TTC549 (cell line): ENCODE measurements around the gene ZNF384.

Experiments used
- FAIRE-seq: peaks from 2 replicates; lab custom pipeline; 2012; peaks lifted over from hg19 to GRCh38; lab: Jason Lieb, UNC

The ZNF384 gene

DNA sequence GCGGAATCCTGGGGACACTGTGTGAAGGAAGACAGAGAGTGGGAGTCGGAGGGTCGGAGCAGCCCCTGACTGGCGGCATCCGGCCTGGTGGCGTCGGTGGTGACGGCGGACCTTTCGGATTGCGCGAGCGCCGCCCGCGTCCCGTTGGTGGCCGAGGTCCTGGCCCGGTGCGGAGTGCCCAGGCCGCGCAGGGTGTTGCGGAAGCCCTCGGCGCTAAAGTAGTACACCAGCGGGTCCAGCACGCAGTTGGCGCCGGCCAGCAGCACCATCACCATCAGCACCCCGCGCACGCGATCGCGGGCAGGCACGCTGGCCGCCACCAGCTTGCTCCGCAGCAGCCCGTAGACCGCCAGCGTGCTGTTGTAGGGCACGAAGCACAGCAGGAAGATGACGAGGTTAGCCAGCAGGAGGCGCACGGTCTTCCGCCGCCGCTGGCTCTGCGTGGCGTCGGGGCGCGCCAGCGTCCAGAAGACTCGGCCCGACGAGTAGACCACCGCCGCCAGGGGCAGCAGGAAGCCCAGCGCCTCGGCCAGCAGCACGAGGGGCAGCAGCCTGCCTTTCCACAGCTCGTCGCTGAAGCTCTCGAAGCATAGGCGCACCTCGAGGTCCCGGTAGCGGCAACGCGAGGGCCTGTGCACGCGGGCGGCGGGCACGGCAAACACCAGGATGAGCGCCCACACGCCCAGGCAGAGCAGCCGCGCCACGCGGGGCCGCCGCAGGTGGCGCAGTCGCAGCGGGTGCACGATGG is 68.9 kb downstream of the ZNF384 start:
- no peak for FAIRE-seq

DNA sequence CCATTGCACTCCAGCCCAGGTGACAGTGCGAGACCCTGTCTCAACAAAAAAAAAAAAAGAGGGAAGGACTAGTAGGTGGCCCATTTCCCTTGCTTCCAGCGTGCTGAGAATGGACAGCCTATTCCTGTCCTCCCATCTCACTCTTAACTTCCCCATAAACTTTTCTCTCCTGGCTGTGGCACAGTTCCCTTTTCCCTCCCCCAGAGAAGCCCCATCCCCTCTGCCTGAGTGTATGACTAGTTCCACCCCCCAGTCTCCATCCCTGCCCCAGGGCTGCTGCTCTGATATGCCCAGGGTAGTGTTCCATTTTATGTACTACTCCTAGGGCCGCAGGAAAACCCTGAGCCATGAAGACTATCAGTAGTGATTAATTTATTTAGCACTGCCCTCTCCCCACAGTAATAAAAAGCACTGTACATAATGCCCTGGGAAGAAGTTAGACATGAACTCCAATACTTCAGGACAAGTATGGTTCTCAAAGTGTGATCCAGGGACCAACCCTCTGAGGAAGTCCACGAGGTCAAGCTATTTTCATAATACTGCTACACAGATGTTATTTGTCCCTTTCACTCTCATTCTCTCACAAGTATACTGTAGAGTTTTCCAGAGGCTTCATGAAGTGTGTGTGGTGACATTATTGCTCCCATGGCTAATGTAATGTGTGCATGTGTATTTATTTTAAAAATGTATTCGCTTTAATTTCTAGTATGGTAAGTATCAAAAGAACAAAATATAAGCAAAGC is 70.5 kb downstream of the ZNF384 start:
- FAIRE-seq = no peak
